Measurements from ENCODE around the gene ELK1. TPM values are rescaled to one million over a fixed set of nuclear protein-coding genes. Genes with fewer than 3 reads are reported as not detected.

Gene ELK1
- total RNA-seq, 4 donors from 2014 or later = 17.3 to 21.7 (median 17.7) TPM

GRCh38 chrX:47651043-47651905, 911 bp upstream of the ELK1 start:
- H3K36me3 ChIP-seq = no peaks in the 10 kb centered on the region
- no peak for DNase-seq
- peak overlapping the region in 2 of 3 donors; percentile 22 to 27 for H3K4me3 ChIP-seq (replicated peaks in 1 of 3)
- no peak for TF ChIP-seq CTCF (IDR thresholded peaks at IDR 0.05)
- peak in 1 of 2 donors; percentile 1 for TF ChIP-seq POLR2A (IDR thresholded peaks at IDR 0.05)
- intact Hi-C loops (cut with DNase I) = no loop called here
- H3K27me3 ChIP-seq = no peaks in the 10 kb centered on the region
- peaks cover 0 to 3% of the 10 kb centered on the region in 2 donors for H3K4me1 ChIP-seq
- no peaks in the 10 kb centered on the region for H3K9me3 ChIP-seq
- WGBS, 2 donors = 25 to 31% methylated on average over 7 to 12 of the region's 19 CpGs
- H3K27ac ChIP-seq = peak overlapping the region; percentile 36 to 67 (median 65)

- TF ChIP-seq CTCF (IDR thresholded peaks at IDR 0.05) (no peak), POLR2A (IDR thresholded peaks at IDR 0.05) (no peak)
- intact Hi-C loops (cut with DNase I) = no loop called here
- H3K27ac ChIP-seq = peak overlapping the region in 2 of 3 donors; percentile 71 to 75
- no peak for DNase-seq
- 2% methylated on average over 9 to 10 of the region's 11 CpGs for WGBS, 2 donors
- no peaks in the 10 kb centered on the region for H3K27me3 ChIP-seq
- no peaks in the 10 kb centered on the region for H3K9me3 ChIP-seq
- no peaks in the 10 kb centered on the region for H3K36me3 ChIP-seq
- H3K4me3 ChIP-seq (replicated peaks in 1 of 3) = peak overlapping the region in 1 of 3 donors; percentile 38
- H3K4me1 ChIP-seq = peaks cover 0 to 3% of the 10 kb centered on the region in 2 donors
Observed at GRCh38 chrX:47649781-47650163, 591 bp downstream of the ELK1 start.

DNA sequence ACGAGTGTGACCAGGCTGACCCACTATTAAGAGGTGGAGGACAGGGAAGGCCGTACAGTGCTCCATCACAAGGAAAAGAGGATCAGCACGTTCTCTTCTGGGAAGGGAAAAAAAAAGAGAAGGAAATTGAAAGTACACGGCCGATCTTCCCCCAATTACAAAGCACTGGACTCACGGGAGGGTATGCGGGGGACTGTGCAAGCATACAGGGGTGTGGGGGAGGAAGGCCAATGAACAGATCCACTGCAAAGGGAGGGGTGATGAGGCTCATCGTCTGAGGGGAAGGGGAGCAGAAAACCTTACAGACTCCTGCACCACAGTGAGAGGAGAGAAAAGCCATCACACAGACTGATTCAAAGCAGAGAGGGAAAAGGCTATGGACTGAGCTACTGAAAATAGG, 1.1 kb downstream of the ELK1 start:
- no peak overlapping the region for H3K27ac ChIP-seq

DNA sequence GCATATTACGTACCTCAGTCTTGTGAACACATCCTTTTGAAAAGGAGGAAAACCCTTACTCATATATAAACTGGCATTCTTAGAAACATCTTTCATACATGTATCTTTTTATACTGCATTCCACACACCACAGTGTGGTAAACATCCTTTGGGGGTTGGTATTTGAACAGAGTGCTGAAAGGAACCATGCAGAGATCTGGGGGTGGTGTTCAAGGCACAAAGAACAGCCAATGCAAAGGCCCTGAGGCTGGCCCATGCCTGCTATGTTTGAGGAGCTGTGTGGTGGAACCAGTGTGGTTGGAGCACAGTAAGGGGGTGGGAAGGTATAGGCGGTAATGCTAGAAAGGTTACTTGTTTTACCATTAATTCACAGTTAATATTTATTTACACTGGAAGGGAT, 2.0 kb downstream of the ELK1 start:
- intact Hi-C loops (cut with DNase I) = no loop called here
- TF ChIP-seq POLR2A (IDR thresholded peaks at IDR 0.05) (no peak), CTCF (IDR thresholded peaks at IDR 0.05) (no peak)
- DNase-seq = no peak
- Histone ChIP-seq H3K9me3 (no peaks in the 10 kb centered on the region), H3K36me3 (no peaks in the 10 kb centered on the region), H3K4me3 (replicated peaks in 1 of 3) (no peak overlapping the region), H3K27ac (no peak overlapping the region), H3K27me3 (no peaks in the 10 kb centered on the region), H3K4me1 (peaks cover 0 to 3% of the 10 kb centered on the region in 2 donors)
- WGBS, 2 donors = 90 to 94% methylated on average over 2 of the region's 2 CpGs

More for the DNA sequence above, 1.1 kb downstream of the ELK1 start:
- Histone ChIP-seq H3K4me1 (peaks cover 0 to 3% of the 10 kb centered on the region in 2 donors), H3K4me3 (replicated peaks in 1 of 3) (peak overlapping the region in 1 of 3 donors; percentile 38), H3K27me3 (no peaks in the 10 kb centered on the region), H3K36me3 (no peaks in the 10 kb centered on the region), H3K9me3 (no peaks in the 10 kb centered on the region)
- TF ChIP-seq CTCF (IDR thresholded peaks at IDR 0.05) (no peak), POLR2A (IDR thresholded peaks at IDR 0.05) (no peak)
- no peak for DNase-seq
- WGBS, 2 donors = 30 to 32% methylated on average over 8 of the region's 8 CpGs
- intact Hi-C loops (cut with DNase I) = no loop called here

GRCh38 chrX:47646636-47647035, 3.7 kb downstream of the ELK1 start:
- H3K36me3 ChIP-seq = no peaks in the 10 kb centered on the region
- no peak for DNase-seq
- no peaks in the 10 kb centered on the region for H3K9me3 ChIP-seq
- H3K27ac ChIP-seq = no peak overlapping the region
- 84 to 90% methylated on average over 6 of the region's 6 CpGs for WGBS, 2 donors
- TF ChIP-seq CTCF (IDR thresholded peaks at IDR 0.05) = no peak
- no peak for TF ChIP-seq POLR2A (IDR thresholded peaks at IDR 0.05)
- peaks cover 0 to 3% of the 10 kb centered on the region in 2 donors for H3K4me1 ChIP-seq
- intact Hi-C loops (cut with DNase I) = no loop called here
- no peaks in the 10 kb centered on the region for H3K27me3 ChIP-seq
- H3K4me3 ChIP-seq (replicated peaks in 1 of 3) = no peak overlapping the region

Measured in thyroid gland (tissue), 4 donors.